NCI-H128 (cell line): ENCODE measurements around the gene CLOCK.

ENCODE experiments used
- DNase-seq: peaks from one replicate; lab custom pipeline; 2025; ENCODE audit not compliant: unreplicated experiment; lab: John Stamatoyannopoulos, UW

The CLOCK gene

DNA sequence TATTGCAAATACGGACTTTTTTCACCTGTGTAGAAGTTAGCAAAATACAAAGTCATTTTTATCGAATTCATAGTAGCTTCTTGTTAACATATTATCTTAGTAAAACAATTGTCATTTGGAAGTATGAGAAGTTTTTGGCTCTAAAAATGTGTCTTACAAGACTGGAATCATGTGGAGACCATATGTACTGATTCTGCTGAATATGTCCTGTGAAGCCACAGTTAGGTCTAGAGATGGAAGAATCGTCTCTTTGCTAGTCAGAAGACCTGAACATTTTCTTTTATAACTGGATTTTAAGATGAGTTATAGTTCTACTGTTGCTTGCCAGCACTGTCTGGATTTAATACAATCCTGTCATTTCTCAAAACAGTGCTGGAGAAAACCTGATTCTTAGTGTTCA is 121.9 kb downstream of the CLOCK start:
- DNase-seq = no peak

DNA sequence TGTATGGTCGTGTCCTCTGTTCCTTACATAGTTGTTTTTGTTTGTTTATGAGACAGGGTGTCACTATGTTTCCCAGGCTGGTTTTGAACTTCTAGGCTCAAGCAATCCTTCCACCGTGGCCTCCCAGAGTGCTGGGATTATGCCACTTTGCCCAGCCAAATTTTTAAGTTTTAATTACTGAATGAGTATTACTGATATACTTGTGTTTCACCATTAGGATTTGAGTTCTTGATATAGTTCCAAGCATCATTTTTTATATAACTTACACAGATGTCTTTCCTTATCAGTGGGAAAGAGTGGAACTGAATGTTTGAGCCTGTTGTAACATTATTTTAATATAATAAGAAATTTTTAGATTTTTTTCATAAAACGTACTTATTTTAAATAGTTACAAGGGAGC is 130.5 kb downstream of the CLOCK start:
- no peak for DNase-seq

DNA sequence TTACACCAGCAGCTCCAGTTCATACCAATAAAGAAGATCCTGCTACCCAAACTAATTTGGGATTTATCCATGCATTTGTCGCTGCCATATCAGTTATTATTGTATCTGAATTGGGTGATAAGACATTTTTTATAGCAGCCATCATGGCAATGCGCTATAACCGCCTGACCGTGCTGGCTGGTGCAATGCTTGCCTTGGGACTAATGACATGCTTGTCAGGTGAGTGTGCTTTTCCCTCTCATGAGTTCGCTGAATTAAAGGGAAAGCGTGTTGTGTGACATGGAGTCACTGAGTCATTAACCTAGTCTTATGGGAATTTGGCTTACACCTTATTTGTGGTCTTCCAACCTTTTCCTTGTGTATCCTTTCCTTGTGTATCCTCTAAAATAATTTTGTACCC is 135.1 kb downstream of the CLOCK start:
- DNase-seq = no peak

DNA sequence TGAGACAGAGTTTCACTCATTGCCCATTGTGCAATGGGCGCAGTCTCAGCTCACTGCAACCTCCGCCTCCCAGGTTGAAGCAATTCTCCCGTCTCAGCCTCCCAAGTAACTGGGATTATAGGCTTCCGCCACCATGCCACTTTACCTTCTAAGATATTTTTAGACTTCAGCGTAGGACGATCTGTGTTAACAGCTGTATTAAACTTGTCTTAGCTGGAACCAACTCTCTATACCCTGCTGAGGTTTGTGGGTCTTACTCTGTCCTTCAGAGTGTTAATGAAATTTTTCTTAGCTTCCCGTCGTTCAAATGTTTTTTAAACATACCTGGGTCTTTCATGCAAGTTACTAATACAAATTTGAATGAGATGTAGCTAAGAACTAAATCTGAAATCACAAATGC is 136.3 kb downstream of the CLOCK start:
- no peak for DNase-seq

DNA sequence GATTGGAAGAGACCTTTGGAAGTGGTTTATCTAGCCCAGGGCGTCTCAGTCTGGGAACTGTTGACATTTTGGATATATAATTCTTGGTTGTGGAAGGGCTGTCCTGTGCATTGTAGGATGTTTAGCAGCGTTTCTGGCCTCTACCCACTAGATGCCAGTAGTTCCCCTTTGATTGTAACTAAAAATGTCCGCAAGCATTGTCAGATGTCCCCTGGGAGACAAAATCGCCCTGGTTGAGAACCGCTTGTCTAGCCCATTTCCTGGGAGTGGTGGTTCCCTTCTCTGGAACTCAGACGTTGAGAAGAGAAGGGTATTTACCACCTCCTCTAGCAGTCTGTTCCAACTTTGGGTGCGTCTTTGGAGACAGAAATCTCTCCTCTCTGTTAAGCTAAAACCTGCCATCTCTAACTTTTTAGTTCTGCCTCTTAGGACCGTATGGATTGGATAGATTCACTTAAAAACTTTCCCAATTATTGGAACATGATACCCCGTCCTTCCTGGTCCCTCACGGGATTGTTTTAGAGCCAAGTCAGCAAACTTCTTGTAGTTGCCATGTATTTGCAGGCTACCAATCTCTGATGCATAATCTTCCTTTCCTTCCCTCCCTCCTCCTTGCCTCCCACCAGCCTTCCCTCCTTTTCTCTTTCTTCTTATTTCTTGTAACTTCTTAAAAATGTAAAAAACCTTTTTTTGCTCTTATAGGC is 137.1 kb downstream of the CLOCK start:
- DNase-seq = no peak

DNA sequence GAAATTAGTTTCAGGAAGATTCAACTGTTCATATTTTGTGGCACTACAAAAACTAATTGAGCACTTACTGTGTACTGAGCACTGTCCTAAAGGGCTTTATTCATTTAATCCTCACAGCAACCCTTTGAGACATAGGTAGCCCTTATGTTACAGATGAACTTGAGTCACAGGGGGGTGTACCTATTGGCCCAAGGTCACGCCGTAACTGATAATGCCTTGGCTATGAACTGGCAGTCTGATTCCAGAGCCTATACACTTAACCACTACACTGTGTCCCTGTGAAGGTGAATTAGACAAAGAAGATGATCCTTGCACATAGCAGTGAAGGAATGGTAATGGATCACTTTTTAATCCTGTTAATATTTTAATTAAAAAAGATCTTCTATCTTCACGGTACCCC is 138.9 kb downstream of the CLOCK start:
- DNase-seq = no peak

DNA sequence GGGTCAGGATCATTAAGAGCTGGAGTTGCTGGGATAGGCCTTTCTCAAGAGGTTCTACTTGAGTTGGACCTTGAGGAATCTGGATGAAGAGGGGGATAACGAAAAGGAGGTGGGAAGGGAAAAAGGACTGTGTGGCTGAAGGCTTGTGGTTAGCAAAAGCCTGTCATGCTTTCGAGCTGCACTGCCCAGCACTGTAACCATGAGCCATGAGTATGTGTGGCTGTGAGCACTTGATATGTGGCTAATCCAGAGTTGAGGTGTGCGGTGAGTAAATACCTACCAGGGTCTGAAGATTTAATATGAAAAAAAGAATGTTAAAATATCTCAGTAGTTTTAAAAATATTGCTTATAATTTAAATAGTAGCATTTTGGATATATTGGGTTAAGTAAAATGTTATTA is 139.6 kb downstream of the CLOCK start:
- DNase-seq = no peak

DNA sequence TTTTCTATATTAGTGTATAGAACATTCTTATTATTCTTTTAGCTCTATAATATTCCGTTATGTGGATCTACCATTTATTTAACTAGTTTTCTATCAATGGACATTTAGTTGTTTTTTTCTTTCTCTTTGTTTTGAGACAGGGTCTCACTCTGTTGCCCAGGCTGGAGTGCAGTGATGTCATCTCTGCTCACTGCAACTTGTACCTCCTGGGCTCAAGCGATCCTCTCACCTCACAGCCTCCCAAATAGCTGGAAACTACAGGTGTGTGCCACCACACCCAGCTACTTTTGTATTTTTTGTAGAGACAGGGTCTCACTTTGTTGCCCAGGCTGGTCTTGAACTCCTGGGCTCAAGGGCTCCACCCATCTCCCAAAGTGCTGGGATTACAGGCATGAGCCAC is 140.2 kb downstream of the CLOCK start:
- DNase-seq = no peak

DNA sequence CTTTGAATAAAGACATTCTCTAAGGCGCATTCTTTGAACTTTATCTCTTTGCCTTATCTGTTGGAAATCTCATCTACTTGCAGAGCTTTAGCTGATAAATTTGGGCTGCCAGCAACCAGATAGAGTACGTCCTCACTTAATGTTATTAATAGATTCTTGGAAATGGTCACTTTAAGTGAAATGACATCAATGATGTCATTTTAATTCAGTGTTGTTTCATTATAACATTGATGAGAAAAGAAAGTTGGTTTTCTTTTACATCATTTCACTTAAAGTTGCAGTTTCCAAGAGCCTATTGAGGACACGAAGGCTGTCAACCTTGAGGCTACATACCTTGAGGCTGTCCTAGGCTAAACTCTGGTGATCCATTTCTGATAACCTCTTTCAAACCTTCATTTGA is 141.6 kb downstream of the CLOCK start:
- DNase-seq = no peak

DNA sequence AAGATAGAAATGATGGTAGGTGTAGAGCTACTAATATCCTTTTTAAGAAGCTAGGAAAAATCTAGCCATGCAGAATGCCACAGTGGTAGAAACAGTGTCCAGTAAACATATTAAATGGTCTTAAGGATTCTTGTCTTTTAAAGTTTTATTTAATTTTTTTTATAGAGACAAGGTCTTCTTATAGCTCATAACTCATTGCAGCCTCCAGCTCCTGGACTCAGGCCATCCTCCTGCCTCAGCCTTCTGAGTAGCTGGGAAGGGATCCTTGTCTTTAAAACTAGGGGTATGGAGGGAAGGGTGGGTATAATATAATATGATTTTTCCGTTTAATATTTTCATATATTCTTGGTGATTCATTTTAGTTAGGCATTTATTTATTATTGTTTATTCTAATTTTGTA is 147.1 kb downstream of the CLOCK start:
- no peak for DNase-seq

DNA sequence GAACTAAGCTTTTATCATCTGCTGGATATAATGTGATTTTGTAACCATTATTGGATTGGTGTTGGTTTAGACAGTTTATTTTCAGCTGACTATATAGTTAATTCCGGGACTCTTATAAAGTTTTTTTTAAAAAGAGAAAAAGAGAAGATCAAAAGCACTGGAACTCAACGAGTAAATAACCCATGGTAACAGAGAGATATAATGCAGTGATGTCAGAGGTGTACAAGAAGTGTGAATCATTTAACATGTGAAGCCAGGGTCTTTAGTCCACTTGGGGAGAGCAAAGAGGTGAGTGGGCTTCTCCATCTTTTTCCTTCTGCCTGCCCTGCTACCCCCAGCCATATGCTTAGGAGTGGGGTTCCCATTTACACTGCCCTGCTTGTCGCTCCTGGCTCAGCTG is 147.7 kb downstream of the CLOCK start:
- DNase-seq = no peak

DNA sequence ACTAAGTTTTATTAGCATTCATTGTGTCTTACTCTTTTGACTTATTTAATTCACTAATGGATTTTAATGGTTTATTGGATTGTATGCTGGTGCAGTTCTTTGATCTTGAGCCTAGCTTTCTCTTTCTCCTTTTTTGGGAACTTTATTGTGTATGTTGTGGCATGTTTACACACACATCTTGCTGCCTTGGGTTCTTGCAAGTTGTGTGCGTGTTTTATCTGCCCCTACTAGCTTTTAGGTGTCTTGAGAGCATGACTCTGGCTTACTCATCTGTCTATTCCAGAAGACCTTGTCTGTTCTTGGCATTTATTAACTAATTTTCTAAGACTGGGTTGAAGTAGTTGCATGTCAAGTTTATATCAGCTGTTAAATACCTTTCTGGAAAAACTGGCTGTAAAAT is 148.2 kb downstream of the CLOCK start:
- DNase-seq = no peak

DNA sequence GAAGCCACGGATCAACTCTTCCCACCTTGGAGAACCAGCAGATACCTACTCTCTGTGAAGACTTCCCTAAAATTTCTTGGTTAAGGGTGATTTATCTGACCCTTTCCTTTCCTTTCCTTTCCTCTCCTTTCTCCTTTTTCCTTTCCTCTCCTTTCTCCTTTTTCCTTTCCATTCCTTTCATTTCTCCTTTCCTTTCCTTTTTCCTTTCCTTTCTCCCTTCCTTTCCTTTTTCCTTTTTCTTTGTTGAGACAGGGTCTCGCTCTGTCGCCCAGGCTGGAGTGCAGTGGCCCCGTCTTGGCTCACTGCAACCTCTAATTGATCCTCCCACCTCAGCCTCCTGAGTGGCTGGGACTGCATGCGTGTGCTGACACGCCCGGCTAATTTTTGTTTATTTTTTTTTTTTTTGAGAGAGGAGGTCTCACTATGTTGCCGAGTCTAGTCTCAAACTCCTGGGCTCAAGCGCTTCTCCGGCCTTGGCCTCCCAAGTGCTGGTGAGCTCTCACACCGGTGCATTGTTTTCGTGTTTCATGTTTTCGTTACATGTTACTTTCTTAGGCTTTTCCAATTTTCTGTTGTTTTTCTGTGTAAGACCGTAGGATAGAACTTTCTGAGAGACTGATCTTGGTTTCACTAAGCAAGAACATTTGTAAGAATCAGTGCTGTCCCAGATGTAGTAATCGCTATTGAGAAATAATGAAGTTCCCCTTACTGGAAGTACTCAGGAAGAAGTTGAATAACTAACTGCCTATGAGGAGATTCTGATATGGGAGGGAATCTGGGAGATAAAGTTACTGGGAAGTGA is 149.0 kb downstream of the CLOCK start:
- no peak for DNase-seq

DNA sequence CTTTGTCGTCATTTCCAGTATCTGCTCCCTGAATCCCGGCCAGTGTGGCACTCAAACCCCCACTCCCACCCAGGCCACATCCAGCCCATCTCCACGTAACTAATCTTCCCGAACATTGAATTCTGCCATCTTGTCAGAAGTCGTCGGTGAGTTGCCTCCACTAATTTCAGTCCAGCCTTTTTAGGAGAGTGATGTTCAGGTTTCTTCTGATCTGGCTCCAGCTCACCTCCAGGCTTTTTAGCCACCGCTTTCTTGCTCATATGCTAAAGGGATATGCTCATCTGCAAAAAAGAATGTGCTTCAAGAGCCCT is 149.6 kb downstream of the CLOCK start:
- no peak for DNase-seq

DNA sequence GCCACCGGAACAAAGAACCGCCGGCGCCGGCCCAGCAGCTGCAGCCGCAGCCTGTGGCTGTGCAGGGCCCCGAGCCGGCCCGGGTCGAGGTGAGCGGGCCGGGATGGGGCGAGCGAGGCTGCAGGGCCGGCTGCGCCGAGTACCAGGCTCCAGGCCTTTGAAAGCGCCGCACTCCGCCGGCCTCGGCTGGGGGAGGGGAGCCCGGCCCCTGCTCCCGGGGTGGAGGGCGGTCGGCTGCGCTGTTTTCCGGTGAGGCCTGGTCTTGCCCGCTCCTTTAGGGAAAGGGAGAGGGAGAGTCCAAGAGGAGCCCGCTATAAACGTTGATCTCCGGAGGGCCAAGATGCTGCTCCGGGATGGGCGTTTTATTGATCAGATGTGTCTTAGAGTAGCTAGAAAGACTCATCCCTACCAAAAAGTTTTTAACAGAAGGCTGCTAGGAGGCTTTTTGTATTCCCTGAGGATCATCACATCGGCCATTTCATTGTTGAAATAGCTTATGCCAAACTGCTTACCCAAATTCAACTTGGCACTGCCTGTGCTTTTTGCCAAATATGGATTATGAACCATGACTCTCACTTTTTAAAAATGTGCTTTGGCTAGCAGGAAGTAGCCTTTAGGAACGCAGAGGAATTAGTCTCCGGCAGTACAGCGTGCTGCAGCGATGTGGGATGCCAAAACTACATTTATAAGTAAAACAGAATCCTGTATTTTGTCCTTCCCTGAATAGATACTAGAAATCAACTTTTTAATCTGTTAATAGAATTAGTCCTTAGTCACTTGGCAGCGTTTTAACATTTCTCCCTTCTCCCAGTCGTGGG is 150.2 kb downstream of the CLOCK start:
- DNase-seq = no peak

DNA sequence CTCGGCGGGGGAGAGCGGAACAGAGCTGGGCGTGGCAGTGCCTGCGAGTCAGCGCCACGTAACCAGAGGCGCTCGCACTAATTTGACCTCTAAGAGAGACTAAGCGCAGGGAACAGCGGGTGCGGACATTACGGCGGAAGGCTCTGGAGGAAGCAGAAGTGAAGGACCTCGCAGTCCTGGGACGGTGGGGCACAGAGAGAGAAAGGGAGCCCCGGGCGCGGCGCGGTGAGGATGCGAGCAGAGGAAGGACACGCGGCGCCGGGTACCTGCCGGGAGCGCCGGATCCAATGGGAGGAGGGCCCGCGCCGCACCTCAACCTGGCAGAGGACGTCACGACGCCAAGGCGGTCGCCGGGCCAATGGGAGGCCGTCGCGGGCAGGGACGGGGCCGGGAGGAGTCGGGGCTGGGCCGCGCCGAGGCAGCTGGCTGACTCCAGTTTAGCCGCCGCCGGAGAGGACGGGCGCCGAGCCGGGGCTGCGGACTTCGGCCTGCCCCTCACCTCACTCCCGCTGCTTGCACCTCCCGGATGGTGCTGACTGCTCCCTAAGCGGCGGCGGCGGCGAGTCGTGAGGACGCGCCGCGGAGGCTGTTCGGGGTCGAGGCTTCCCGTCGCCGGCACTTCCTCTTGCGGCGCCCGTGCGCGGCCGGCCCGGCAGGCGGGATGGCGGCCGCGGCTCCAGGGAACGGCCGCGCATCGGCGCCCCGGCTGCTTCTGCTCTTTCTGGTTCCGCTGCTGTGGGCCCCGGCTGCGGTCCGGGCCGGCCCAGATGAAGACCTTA is 151.0 kb downstream of the CLOCK start, which contains the start of gene TMEM165:
Gene TMEM165, plus strand, starts transcription at position 429 of the 779 bp plus-strand sequence. Its CDS starts 233 bp downstream, at position 662.
- peak; percentile 46 for DNase-seq

DNA sequence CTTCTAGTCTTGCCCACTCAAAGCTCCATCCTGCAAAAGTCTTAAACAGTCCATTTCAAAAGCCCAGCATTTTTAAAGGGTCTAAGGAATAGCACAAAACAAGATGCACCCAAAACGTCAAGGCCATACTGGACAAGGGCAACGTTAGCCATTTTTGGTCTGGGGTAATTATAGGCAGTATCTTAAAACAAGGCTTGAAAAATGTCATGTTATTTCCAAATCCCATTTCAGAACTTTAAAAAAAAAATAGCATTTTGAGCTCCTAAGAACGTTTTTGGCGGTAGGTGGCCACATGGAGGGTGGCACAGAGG is 151.5 kb downstream of the CLOCK start:
- DNase-seq = no peak

DNA sequence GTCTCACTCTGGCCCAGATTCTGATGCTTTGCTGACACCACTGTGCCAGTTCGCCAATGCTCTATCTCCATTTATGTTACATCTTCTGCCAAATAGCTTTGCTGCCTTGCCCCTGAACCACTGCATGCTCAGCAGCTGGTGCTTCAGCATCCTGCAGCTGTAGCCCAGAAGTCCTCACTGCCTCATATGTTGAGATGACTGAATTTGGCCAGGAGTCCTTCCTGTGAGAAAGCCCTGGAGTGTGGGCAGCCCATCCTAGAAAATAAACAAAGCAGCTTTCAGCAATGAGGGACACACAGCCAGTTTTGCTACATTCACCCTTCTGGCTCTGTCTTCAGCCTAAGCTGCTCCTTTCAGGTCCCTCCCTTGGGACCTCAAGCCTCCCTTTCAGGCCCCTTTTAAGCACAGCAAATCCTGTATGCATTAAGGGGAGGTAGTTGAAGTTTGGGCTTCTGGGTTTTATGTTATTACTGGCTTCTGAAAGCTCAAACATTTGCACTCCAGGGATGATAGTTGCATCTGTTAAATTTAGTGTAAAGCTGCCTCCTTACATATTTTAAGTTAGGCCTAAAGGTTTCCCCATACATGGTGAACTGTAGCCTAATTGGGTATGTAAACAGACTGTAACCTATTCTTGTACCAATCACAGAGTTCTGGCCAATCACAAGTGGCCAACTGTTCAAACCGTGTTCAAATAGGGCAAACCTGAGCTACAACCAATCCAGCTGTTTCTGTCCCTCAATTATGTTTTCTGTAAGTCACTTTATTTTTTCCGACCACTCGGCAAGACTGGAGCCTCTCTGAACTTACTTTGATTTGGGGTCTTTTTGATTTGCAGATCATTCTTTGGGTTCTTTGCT is 153.0 kb downstream of the CLOCK start:
- DNase-seq = no peak

DNA sequence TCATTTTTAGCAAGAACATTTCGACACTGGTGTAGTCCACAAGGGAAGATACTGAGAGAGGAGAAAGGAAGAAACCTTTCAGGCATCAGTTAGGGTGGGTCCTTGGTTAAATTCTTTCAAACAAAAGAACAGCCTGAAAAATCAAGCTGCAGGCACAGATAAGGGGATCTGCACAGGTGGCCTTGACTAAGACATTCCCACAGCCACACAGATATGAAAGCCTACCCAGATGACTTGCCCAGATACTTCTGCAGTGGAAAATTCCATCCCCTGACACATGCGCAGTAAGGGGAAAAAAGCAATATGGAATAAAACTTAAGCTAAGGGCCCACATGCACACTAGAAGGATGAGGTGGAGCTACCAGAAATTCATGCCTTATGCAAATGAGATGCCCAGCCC is 159.9 kb downstream of the CLOCK start:
- no peak for DNase-seq

DNA sequence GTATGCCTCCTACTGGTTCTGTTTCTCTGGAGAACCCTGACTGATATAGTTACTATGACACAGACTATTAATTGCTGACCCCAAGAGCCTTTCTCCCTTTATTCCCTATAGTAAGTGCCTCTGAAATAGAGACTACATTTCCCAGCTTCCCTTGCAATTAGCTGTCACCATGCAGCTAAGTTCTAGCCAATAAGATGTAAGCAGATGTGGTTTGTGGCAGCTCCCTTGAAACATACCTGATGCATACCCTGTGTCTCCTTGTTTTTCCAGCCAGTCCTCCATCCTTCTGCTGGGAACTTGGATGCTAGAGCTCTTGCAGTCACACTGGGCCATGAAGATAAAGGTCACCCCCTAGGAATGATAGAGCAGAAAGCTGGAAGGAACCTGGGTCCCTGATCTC is 160.6 kb downstream of the CLOCK start:
- DNase-seq = no peak
